Neural progenitor cell (in vitro differentiated cells): ENCODE measurements around the gene KCNMB4. TPM values are rescaled to one million over a fixed set of nuclear protein-coding genes. Genes with fewer than 3 reads are reported as not detected.

ENCODE experiments used
- DNase-seq: peaks from one replicate; pipeline ENCODE4 v3.0.0-alpha.2; 2016; ENCODE audit warnings: low spot score
- H2AFZ ChIP-seq: fragments of 200-600 bp; sonication (generic); replicated peaks from 2 replicates; pipeline ENCODE4 v1.6.1; 2016; ENCODE audit warnings: antibody characterized with exemption
- H3F3A ChIP-seq: fragments of 200-600 bp; sonication (generic); 2 replicates; pipeline ENCODE4 v1.6.1; 2016; ENCODE audit warnings: antibody characterized with exemption, low read depth
- H3K27ac ChIP-seq: fragments of 200-600 bp; sonication (generic); 2 replicates; pipeline ENCODE4 v1.5.1; 2016; ENCODE audit warnings: mild to moderate bottlenecking
- H3K27me3 ChIP-seq: fragments of 200-600 bp; sonication (generic); 2 replicates; pipeline ENCODE4 v1.6.1; 2016; ENCODE audit warnings: mild to moderate bottlenecking, moderate library complexity
- H3K36me3 ChIP-seq: fragments of 200-600 bp; sonication (generic); 2 replicates; pipeline ENCODE4 v1.5.1; 2016
- H3K4me1 ChIP-seq: fragments of 200-600 bp; sonication (generic); 2 replicates; pipeline ENCODE4 v1.6.1; 2016; ENCODE audit warnings: mixed run types
- H3K4me2 ChIP-seq: fragments of 200-600 bp; sonication (generic); 2 replicates; pipeline ENCODE4 v1.6.1; 2016
- H3K4me3 ChIP-seq: fragments of 200-600 bp; sonication (generic); 2 replicates; pipeline ENCODE4 v1.5.1; 2016
- H3K79me2 ChIP-seq: fragments of 200-600 bp; sonication (generic); 2 replicates; pipeline ENCODE4 v1.6.1; 2016; ENCODE audit warnings: low read depth
- H3K9ac ChIP-seq: fragments of 200-600 bp; sonication (generic); 2 replicates; pipeline ENCODE4 v1.6.1; 2016
- H3K9me3 ChIP-seq: fragments of 200-600 bp; sonication (generic); 2 replicates; pipeline ENCODE4 v1.5.1; 2016; ENCODE audit warnings: low read depth
- H4K20me1 ChIP-seq: fragments of 200-600 bp; sonication (generic); 2 replicates; pipeline ENCODE4 v1.6.1; 2016; ENCODE audit warnings: low read depth
- H3K27ac Mint-ChIP-seq: 3 replicates; pipeline ENCODE4 v1.8.0; 2021; ENCODE audit warnings: mixed read lengths
- H3K27me3 Mint-ChIP-seq: 2 replicates; pipeline ENCODE4 v1.8.0; 2022; ENCODE audit warnings: low read depth, mild to moderate bottlenecking, inconsistent platforms, moderate library complexity, mixed read lengths; ENCODE audit not compliant: insufficient read depth
- H3K36me3 Mint-ChIP-seq: 3 replicates; pipeline ENCODE4 v1.8.0; 2021; ENCODE audit warnings: mixed read lengths
- H3K4me1 Mint-ChIP-seq: 3 replicates; pipeline ENCODE4 v1.8.0; 2021; ENCODE audit warnings: mixed read lengths
- H3K4me3 Mint-ChIP-seq: 3 replicates; pipeline ENCODE4 v1.8.0; 2021; ENCODE audit warnings: mild to moderate bottlenecking, moderate library complexity, mixed read lengths
- H3K9me3 Mint-ChIP-seq: 3 replicates; pipeline ENCODE4 v1.8.0; 2020; ENCODE audit warnings: mixed read lengths
- CTCF ChIP-seq: fragments of 200-600 bp; sonication (generic); IDR thresholded peaks from 2 replicates; pipeline ENCODE4 v1.5.1; 2017; ENCODE audit warnings: antibody characterized with exemption, mild to moderate bottlenecking
- EZH2 ChIP-seq: fragments of 200-600 bp; sonication (generic); IDR thresholded peaks from 2 replicates; pipeline ENCODE4 v1.6.1; 2017; ENCODE audit warnings: antibody characterized with exemption, mild to moderate bottlenecking, moderate library complexity
- EZH2phosphoT487 ChIP-seq: fragments of 200-600 bp; sonication (generic); IDR thresholded peaks from 2 replicates; pipeline ENCODE4 v1.6.1; 2017; ENCODE audit warnings: antibody characterized with exemption
- total RNA-seq: library from RNA; depleted of rRNA; stranded (reverse); fragments of >200 nt; gene quantifications from 2 replicates; pipeline ENCODE4 v1.2.3, GENCODE V29; 2015; ENCODE audit warnings: low replicate concordance

The KCNMB4 gene
- total RNA-seq, 1 donor from 2014 or later: 8.5 TPM

GRCh38 chr12:70422631-70423030 is 56.5 kb downstream of the KCNMB4 start:
- DNase-seq: no peak
- peaks cover 9% of the 10 kb centered on the region for H3K36me3 Mint-ChIP-seq
- Histone ChIP-seq H3K4me1 (no peaks in the 10 kb centered on the region), H3K27me3 (no peaks in the 10 kb centered on the region), H3K27ac (no peak overlapping the region), H3K79me2 (no peaks in the 10 kb centered on the region), H3K9ac (no peak overlapping the region), H3K36me3 (no peaks in the 10 kb centered on the region), H3F3A (no peaks in the 10 kb centered on the region), H3K4me2 (no peak overlapping the region), H4K20me1 (no peaks in the 10 kb centered on the region), H3K4me3 (no peak overlapping the region), H3K9me3 (no peaks in the 10 kb centered on the region), H2AFZ (no peak overlapping the region)
- H3K27ac Mint-ChIP-seq: no peak overlapping the region
- no peaks in the 10 kb centered on the region for H3K27me3 Mint-ChIP-seq
- TF ChIP-seq EZH2phosphoT487 (no peak), EZH2 (no peak), CTCF (no peak)
- peaks cover 5% of the 10 kb centered on the region for H3K9me3 Mint-ChIP-seq
- no peak overlapping the region for H3K4me3 Mint-ChIP-seq
- H3K4me1 Mint-ChIP-seq: no peaks in the 10 kb centered on the region

GRCh38 chr12:70426620-70427019 is 60.5 kb downstream of the KCNMB4 start:
- Mint-ChIP-seq H3K27ac (no peak overlapping the region), H3K9me3 (no peaks in the 10 kb centered on the region), H3K27me3 (no peaks in the 10 kb centered on the region), H3K36me3 (peaks cover 16% of the 10 kb centered on the region), H3K4me3 (no peak overlapping the region), H3K4me1 (peaks cover 3% of the 10 kb centered on the region)
- Histone ChIP-seq H3F3A (no peaks in the 10 kb centered on the region), H4K20me1 (no peaks in the 10 kb centered on the region), H3K27ac (no peak overlapping the region), H3K27me3 (no peaks in the 10 kb centered on the region), H3K4me2 (no peak overlapping the region), H3K9me3 (no peaks in the 10 kb centered on the region), H3K4me3 (no peak overlapping the region), H3K4me1 (no peaks in the 10 kb centered on the region), H3K79me2 (no peaks in the 10 kb centered on the region), H2AFZ (no peak overlapping the region), H3K9ac (no peak overlapping the region), H3K36me3 (no peaks in the 10 kb centered on the region)
- no peak for DNase-seq
- TF ChIP-seq EZH2 (no peak), CTCF (no peak), EZH2phosphoT487 (no peak)

GRCh38 chr12:70427611-70428010 is 61.5 kb downstream of the KCNMB4 start:
- Histone ChIP-seq H3K27me3 (no peaks in the 10 kb centered on the region), H3K9me3 (no peaks in the 10 kb centered on the region), H3F3A (no peaks in the 10 kb centered on the region), H3K27ac (no peak overlapping the region), H2AFZ (no peak overlapping the region), H3K4me1 (no peaks in the 10 kb centered on the region), H3K4me2 (no peak overlapping the region), H3K79me2 (no peaks in the 10 kb centered on the region), H3K36me3 (no peaks in the 10 kb centered on the region), H4K20me1 (no peaks in the 10 kb centered on the region), H3K9ac (no peak overlapping the region), H3K4me3 (no peak overlapping the region)
- H3K36me3 Mint-ChIP-seq: peaks cover 22% of the 10 kb centered on the region
- no peak overlapping the region for H3K4me3 Mint-ChIP-seq
- H3K27ac Mint-ChIP-seq: no peak overlapping the region
- TF ChIP-seq EZH2phosphoT487 (no peak), CTCF (no peak), EZH2 (no peak)
- H3K4me1 Mint-ChIP-seq: peaks cover 3% of the 10 kb centered on the region
- no peak for DNase-seq
- peaks cover 2% of the 10 kb centered on the region for H3K27me3 Mint-ChIP-seq
- no peaks in the 10 kb centered on the region for H3K9me3 Mint-ChIP-seq
